Endothelial cell of umbilical vein (primary cell): ENCODE data around the gene IDI2. TPM values are rescaled to one million over a fixed set of nuclear protein-coding genes. Genes with fewer than 3 reads are reported as not detected.

Source experiments
- BruUV-seq: library from RNA; stranded (reverse); fragments of 400-500 nt; replicated peaks from 2 replicates; lab custom pipeline; 2021; lab: Mats Ljungman, UMichigan
- CTCF ChIA-PET: fragments of 300-600, 350-600 bp; sonication (Branson Sonifier 250); formaldehyde crosslinking; loops from one replicate; lab custom pipeline; 2021; ENCODE audit warnings: antibody characterized with exemption, inconsistent platforms; lab: Charles Lee
- POLR2A ChIA-PET: fragments of 300-600, 350-600 bp; sonication (Branson Sonifier 250); formaldehyde crosslinking; loops from one replicate; lab custom pipeline; 2021; ENCODE audit warnings: antibody characterized with exemption, inconsistent platforms; lab: Charles Lee
- DNase-seq: peaks from one replicate; pipeline ENCODE4 v3.0.0-alpha.2; 2011; ENCODE audit warnings: low read depth, low spot score
- FAIRE-seq: peaks from 2 replicates; lab custom pipeline; 2011; peaks lifted over from hg19 to GRCh38; lab: Jason Lieb, UNC
- H2AFZ ChIP-seq: 2 replicates; pipeline ENCODE4 v1.6.0; 2012; ENCODE audit warnings: low read depth, low read length, control low read depth, inconsistent platforms
- H3K27ac ChIP-seq: 2 replicates; pipeline ENCODE4 v1.5.1; 2011; ENCODE audit warnings: low read depth, mild to moderate bottlenecking, control low read depth, low read length, moderate library complexity; ENCODE audit not compliant: insufficient read depth
- H3K27me3 ChIP-seq, 2 experiments: 2 replicates each; pipeline versions ENCODE4 v1.6.0 to v1.6.1; 2011; ENCODE audit warnings: low read length in 2 of 2, mixed read lengths in 1 of 2; ENCODE audit not compliant: control insufficient read depth in 2 of 2, insufficient read depth in 2 of 2
- H3K36me3 ChIP-seq, 2 experiments: 2 replicates in 1 of 2; 3 replicates in 1 of 2; pipeline ENCODE4 v1.5.1; 2011; ENCODE audit warnings: low read length in 2 of 2, mild to moderate bottlenecking in 1 of 2, moderate library complexity in 1 of 2; ENCODE audit not compliant: control insufficient read depth in 2 of 2, insufficient read depth in 2 of 2; ENCODE audit errors: extremely low read depth in 1 of 2
- H3K4me1 ChIP-seq: 3 replicates; pipeline ENCODE4 v1.5.1; 2011; ENCODE audit warnings: mild to moderate bottlenecking, low read length; ENCODE audit not compliant: control insufficient read depth, insufficient read depth; ENCODE audit errors: extremely low read depth
- H3K4me2 ChIP-seq: 2 replicates; pipeline ENCODE4 v1.6.1; 2011; ENCODE audit warnings: low read length, control low read depth, mixed read lengths; ENCODE audit not compliant: insufficient read depth
- H3K4me3 ChIP-seq, 3 experiments: fragments of 200-600 bp in 1 of 3; sonication (generic), shearing (Covaris generic) in 1 of 3; replicated peaks in 1 of 3; 2 replicates each; pipeline ENCODE4 v1.5.1; 2011 to 2016; ENCODE audit warnings: control low read depth in 3 of 3, low read length in 3 of 3, mild to moderate bottlenecking in 2 of 3, inconsistent platforms in 1 of 3, low read depth in 1 of 3, moderate library complexity in 1 of 3; ENCODE audit not compliant: insufficient read depth in 1 of 3
- H3K79me2 ChIP-seq: 2 replicates; pipeline ENCODE4 v1.6.0; 2012; ENCODE audit warnings: low read length, inconsistent platforms; ENCODE audit not compliant: control insufficient read depth, insufficient read depth
- H3K9ac ChIP-seq: replicated peaks from 2 replicates; pipeline ENCODE3; 2011; ENCODE audit warnings: low read length, control low read depth; ENCODE audit not compliant: insufficient read depth; ENCODE audit errors: extremely low read depth
- H3K9me1 ChIP-seq: replicated peaks from 3 replicates; pipeline ENCODE4 v1.6.0; 2011; ENCODE audit warnings: mild to moderate bottlenecking, low read length; ENCODE audit not compliant: control insufficient read depth, insufficient read depth; ENCODE audit errors: extremely low read depth
- H3K9me3 ChIP-seq: replicated peaks from 2 replicates; pipeline ENCODE4 v1.5.1; 2012; ENCODE audit warnings: low read length, inconsistent platforms; ENCODE audit not compliant: control insufficient read depth, insufficient read depth
- H4K20me1 ChIP-seq: replicated peaks from 2 replicates; pipeline ENCODE3; 2011; ENCODE audit warnings: mild to moderate bottlenecking, low read length; ENCODE audit not compliant: control insufficient read depth, insufficient read depth; ENCODE audit errors: extremely low read depth
- EZH2 ChIP-seq: IDR thresholded peaks from 2 replicates; pipeline ENCODE4 v1.6.1; 2012; ENCODE audit warnings: borderline replicate concordance, low read depth, mild to moderate bottlenecking, moderate library complexity, low read length, inconsistent platforms; ENCODE audit not compliant: severe bottlenecking
- FOS ChIP-seq: IDR thresholded peaks from 2 replicates; pipeline ENCODE4 v1.6.1; 2011; ENCODE audit warnings: mild to moderate bottlenecking, low read length, moderate library complexity, borderline replicate concordance; ENCODE audit not compliant: insufficient read depth
- GATA2 ChIP-seq: IDR thresholded peaks from 2 replicates; pipeline ENCODE4 v1.7.0; 2011; ENCODE audit warnings: low read depth, mild to moderate bottlenecking, moderate library complexity, mixed read lengths, low read length; ENCODE audit not compliant: insufficient read length, insufficient read depth
- JUN ChIP-seq: IDR thresholded peaks from 2 replicates; pipeline ENCODE4 v1.6.1; 2011; ENCODE audit warnings: borderline replicate concordance, low read depth; ENCODE audit not compliant: insufficient read length, insufficient read depth
- MAX ChIP-seq: IDR thresholded peaks from 2 replicates; pipeline ENCODE4 v1.6.1; 2011; ENCODE audit not compliant: insufficient read depth, insufficient read length
- MYC ChIP-seq: IDR thresholded peaks from one replicate; pipeline ENCODE4 v1.6.1; 2011; ENCODE audit warnings: mild to moderate bottlenecking, low read depth, low read length
- POLR2A ChIP-seq: IDR thresholded peaks from 2 replicates; pipeline ENCODE4 v1.6.1; 2012; ENCODE audit warnings: low read depth, mild to moderate bottlenecking, control low read depth, low read length
- POLR2AphosphoS5 ChIP-seq: IDR thresholded peaks from 2 replicates; pipeline ENCODE4 v1.6.1; 2012; ENCODE audit warnings: low read depth, mild to moderate bottlenecking, control low read depth, low read length, moderate library complexity; ENCODE audit not compliant: insufficient read depth
- dilution Hi-C: fragments of 300-500 bp; cut with MboI; formaldehyde crosslinking; loops from one replicate; pipeline ENCODE4 v1.15.0; 2019; ENCODE audit warnings: low sequenced_read_pairs; ENCODE audit not compliant: extremely low pct_ligation_motif_present
- intact Hi-C: fragments of 100-400 bp; cut with micrococcal nuclease; formaldehyde crosslinking; loops from one replicate; pipeline ENCODE4 v1.10.0; 2022
- polyA plus RNA-seq, 4 experiments: library from polyadenylated mRNA; depleted of rRNA in 3 of 4; stranded (reverse) in 3 of 4; unstranded in 1 of 4; fragments of >200 nt; gene quantifications; 2 replicates each; pipeline versions ENCODE4 v1.2.1 to v1.2.3, GENCODE V29; 2011 to 2012; ENCODE audit warnings: missing spikeins in 1 of 4
- total RNA-seq: library from RNA; stranded (reverse); gene quantifications from 2 replicates; pipeline ENCODE4 v1.2.3, GENCODE V29; 2021
- TF ChIP-seq, protein P1 (sequence below), 2 donors: IDR thresholded peaks; 1 replicate in 1 of 2; 2 replicates in 1 of 2; pipeline ENCODE4 v1.5.1; 2011; ENCODE audit warnings: low read length in 2 of 2, mild to moderate bottlenecking in 2 of 2, moderate library complexity in 2 of 2, control low read depth in 1 of 2, inconsistent platforms in 1 of 2, low read depth in 1 of 2; ENCODE audit not compliant: insufficient read depth in 1 of 2; ENCODE audit errors: extremely low read depth in 1 of 2

IDI2 gene
- total and polyA plus RNA-seq, 2 donors (not counting 3 experiments of a cell fraction or from before 2014, with no cell fraction given): not detected

- Histone ChIP-seq H3K36me3 (peaks cover 9 to 15% of the 10 kb centered on the region in 2 experiments), H3K27ac (peak overlapping the region; percentile 49), H4K20me1 (no peaks in the 10 kb centered on the region), H3K9ac (no peak overlapping the region), H3K79me2 (peaks cover 47% of the 10 kb centered on the region), H2AFZ (no peak overlapping the region), H3K4me1 (peaks cover 33% of the 10 kb centered on the region), H3K27me3 (no peaks in the 10 kb centered on the region), H3K4me3 (peak overlapping the region in 1 of 3 experiments; percentile 2), H3K4me2 (peak overlapping the region; percentile 72), H3K9me3 (no peaks in the 10 kb centered on the region), H3K9me1 (no peaks in the 10 kb centered on the region)
- TSS peak; percentile 21 for BruUV-seq
- FAIRE-seq (peak; percentile 40), DNase-seq (peak; percentile 32)
- ChIA-PET POLR2A (interaction anchor here (0.5 kb wide), 1 partner anchor 43 kb away, joined by 4 read pairs; no protein-coding TSS in a partner anchor), CTCF (interaction anchor here (0.9 kb wide), 1 partner anchor 8 kb away, joined by 3 read pairs; no protein-coding TSS in a partner anchor)
- TF ChIP-seq FOS (no peak), GATA2 (no peak), MYC (no peak), POLR2AphosphoS5 (no peak), MAX (no peak), EZH2 (no peak), POLR2A (no peak), JUN (no peak)
- TF ChIP-seq, protein P1, sequence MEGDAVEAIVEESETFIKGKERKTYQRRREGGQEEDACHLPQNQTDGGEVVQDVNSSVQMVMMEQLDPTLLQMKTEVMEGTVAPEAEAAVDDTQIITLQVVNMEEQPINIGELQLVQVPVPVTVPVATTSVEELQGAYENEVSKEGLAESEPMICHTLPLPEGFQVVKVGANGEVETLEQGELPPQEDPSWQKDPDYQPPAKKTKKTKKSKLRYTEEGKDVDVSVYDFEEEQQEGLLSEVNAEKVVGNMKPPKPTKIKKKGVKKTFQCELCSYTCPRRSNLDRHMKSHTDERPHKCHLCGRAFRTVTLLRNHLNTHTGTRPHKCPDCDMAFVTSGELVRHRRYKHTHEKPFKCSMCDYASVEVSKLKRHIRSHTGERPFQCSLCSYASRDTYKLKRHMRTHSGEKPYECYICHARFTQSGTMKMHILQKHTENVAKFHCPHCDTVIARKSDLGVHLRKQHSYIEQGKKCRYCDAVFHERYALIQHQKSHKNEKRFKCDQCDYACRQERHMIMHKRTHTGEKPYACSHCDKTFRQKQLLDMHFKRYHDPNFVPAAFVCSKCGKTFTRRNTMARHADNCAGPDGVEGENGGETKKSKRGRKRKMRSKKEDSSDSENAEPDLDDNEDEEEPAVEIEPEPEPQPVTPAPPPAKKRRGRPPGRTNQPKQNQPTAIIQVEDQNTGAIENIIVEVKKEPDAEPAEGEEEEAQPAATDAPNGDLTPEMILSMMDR (IDR thresholded peaks at IDR 0.05; ENCODE audit: extremely low read depth in 1 of 2, insufficient read depth in 1 of 2, low read depth in 1 of 2, low read length in 2 of 2): no peak
- intact Hi-C loops (no loop called here), dilution Hi-C loops (no loop called here)
Measured at GRCh38 chr10:1043532-1043995, 17.9 kb upstream of the IDI2 start.
